Ishikawa (cell line): Measurements from ENCODE around the gene SEMA5A.

Source experiments
- CEBPB ChIP-seq: IDR thresholded peaks from 2 replicates; pipeline ENCODE4 v1.6.1; 2012
- EP300 ChIP-seq: IDR thresholded peaks from 2 replicates; pipeline ENCODE4 v1.6.1; 2012; ENCODE audit warnings: borderline replicate concordance
- TAF1 ChIP-seq: IDR thresholded peaks from 2 replicates; pipeline ENCODE4 v1.6.1; 2012; ENCODE audit warnings: low read depth, mild to moderate bottlenecking
- YY1 ChIP-seq: IDR thresholded peaks from 2 replicates; pipeline ENCODE4 v1.6.1; 2012; ENCODE audit warnings: low read depth
- TF ChIP-seq, protein P1 (sequence below): IDR thresholded peaks from 2 replicates; pipeline ENCODE4 v1.6.1; 2012

GRCh38 chr5:9139344-9139743 is 406.5 kb downstream of the SEMA5A start:
- TF ChIP-seq, protein P1, sequence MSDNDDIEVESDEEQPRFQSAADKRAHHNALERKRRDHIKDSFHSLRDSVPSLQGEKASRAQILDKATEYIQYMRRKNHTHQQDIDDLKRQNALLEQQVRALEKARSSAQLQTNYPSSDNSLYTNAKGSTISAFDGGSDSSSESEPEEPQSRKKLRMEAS = no peak
- TF ChIP-seq EP300 (no peak), YY1 (no peak), CEBPB (no peak), TAF1 (no peak)
